HCT116 (cell line): ENCODE results near the gene MAP3K7CL. TPM values are rescaled to one million over a fixed set of nuclear protein-coding genes. Genes with fewer than 3 reads are reported as not detected.
A peak's percentile ranks its signal among the peaks of the same experiment; 100 is the strongest.

Source experiments
- ATAC-seq: fragments of 200-7000 bp; cut with Tn5 transposase; 2 replicates; pipeline ENCODE4 v1.9.1; 2020; ENCODE audit warnings: mild to moderate bottlenecking, moderate library complexity
- BruUV-seq: library from RNA; stranded (reverse); fragments of 400-500 nt; replicated peaks from 2 replicates; lab custom pipeline; 2021; lab: Mats Ljungman, UMichigan
- CTCF ChIA-PET: fragments of 300-600 bp; sonication (Branson Sonifier 250); formaldehyde crosslinking; loops from one replicate; lab custom pipeline; 2021; ENCODE audit warnings: antibody characterized with exemption; lab: Charles Lee
- POLR2A ChIA-PET: fragments of 300-600, 350-600 bp; sonication (Branson Sonifier 250); formaldehyde crosslinking; loops from one replicate; lab custom pipeline; 2021; ENCODE audit warnings: antibody characterized with exemption; lab: Charles Lee
- RAD21 ChIA-PET, 2 experiments: fragments of 300-600 bp; sonication (Branson Sonifier 250); formaldehyde crosslinking; loops; one replicate each; lab custom pipeline; 2023; ENCODE audit warnings: low total read pairs in 2 of 2; ENCODE audit not compliant: uncharacterized antibody in 2 of 2, unreplicated experiment in 2 of 2, low non-redundant PET in 1 of 2; lab: Charles Lee
- DNase-seq: peaks from one replicate; pipeline ENCODE4 v3.0.0-alpha.2; 2010; ENCODE audit warnings: low read depth, low spot score
- H2AFZ ChIP-seq: fragments of 200-600 bp; shearing (Covaris generic), sonication (generic); 2 replicates; pipeline ENCODE4 v1.6.1; 2017; ENCODE audit warnings: low read depth, mixed run types, mixed read lengths, antibody characterized with exemption, low read length; ENCODE audit not compliant: poor library complexity, severe bottlenecking
- H3K27ac ChIP-seq: 2 replicates; pipeline ENCODE4 v1.5.1; 2012; ENCODE audit warnings: low read depth, low read length
- H3K27me3 ChIP-seq: fragments of 200-600 bp; sonication (generic); 2 replicates; pipeline ENCODE4 v1.6.1; 2016; ENCODE audit warnings: mixed run types, low read length, mixed read lengths; ENCODE audit not compliant: insufficient read depth
- H3K36me3 ChIP-seq, 2 experiments: fragments of 200-500 bp in 1 of 2; fragments of 200-600 bp in 1 of 2; sonication (Bioruptor generic) in 1 of 2; sonication (generic) in 1 of 2; 2 replicates each; pipeline versions ENCODE4 v1.5.1 to v1.6.1; 2014 to 2016; ENCODE audit warnings: low read length in 2 of 2, inconsistent platforms in 1 of 2, mixed read lengths in 1 of 2, mixed run types in 1 of 2; ENCODE audit not compliant: insufficient read depth in 2 of 2, control insufficient read depth in 1 of 2
- H3K4me1 ChIP-seq, 2 experiments: fragments of 200-600 bp in 1 of 2; sonication (generic) in 1 of 2; 2 replicates each; pipeline versions ENCODE4 v1.5.1 to v1.6.1; 2012 to 2017; ENCODE audit warnings: low read length in 2 of 2, inconsistent platforms in 1 of 2, mild to moderate bottlenecking in 1 of 2, mixed read lengths in 1 of 2, mixed run types in 1 of 2, moderate library complexity in 1 of 2; ENCODE audit not compliant: insufficient read depth in 2 of 2, control insufficient read depth in 1 of 2
- H3K4me2 ChIP-seq: fragments of 200-600 bp; sonication (generic); 2 replicates; pipeline ENCODE4 v1.6.1; 2017; ENCODE audit warnings: mixed run types, low read length, mixed read lengths
- H3K4me3 ChIP-seq, 2 experiments: fragments of 200-600 bp in 1 of 2; sonication (generic) in 1 of 2; replicated peaks in 1 of 2; 2 replicates each; pipeline ENCODE4 v1.5.1; 2011 to 2016; ENCODE audit warnings: low read length in 2 of 2, control low read depth in 1 of 2, low read depth in 1 of 2, mild to moderate bottlenecking in 1 of 2, mixed read lengths in 1 of 2, mixed run types in 1 of 2
- H3K79me2 ChIP-seq: fragments of 200-600 bp; sonication (generic); 2 replicates; pipeline ENCODE4 v1.6.1; 2017; ENCODE audit warnings: mild to moderate bottlenecking, mixed run types, low read length, moderate library complexity, mixed read lengths; ENCODE audit not compliant: insufficient read depth
- H3K9ac ChIP-seq: fragments of 200-600 bp; sonication (generic); 2 replicates; pipeline ENCODE4 v1.6.1; 2016; ENCODE audit warnings: low read length, mixed read lengths
- H3K9me2 ChIP-seq: fragments of 200-600 bp; sonication (generic), shearing (Covaris generic); 2 replicates; pipeline ENCODE4 v1.6.1; 2017; ENCODE audit warnings: mixed run types, mild to moderate bottlenecking, moderate library complexity; ENCODE audit not compliant: insufficient read depth
- H3K9me3 ChIP-seq, 2 experiments: fragments of 200-500 bp in 1 of 2; fragments of 200-600 bp in 1 of 2; sonication (Bioruptor generic) in 1 of 2; sonication (generic) in 1 of 2; 2 replicates each; pipeline ENCODE4 v1.6.1; 2014 to 2017; ENCODE audit warnings: low read length in 2 of 2, mixed read lengths in 2 of 2, inconsistent platforms in 1 of 2, low read depth in 1 of 2, mild to moderate bottlenecking in 1 of 2, mixed run types in 1 of 2, moderate library complexity in 1 of 2; ENCODE audit not compliant: control insufficient read depth in 1 of 2, insufficient read depth in 1 of 2
- H4K20me1 ChIP-seq: fragments of 200-600 bp; sonication (generic), shearing (Covaris generic); 2 replicates; pipeline ENCODE4 v1.6.1; 2017; ENCODE audit warnings: mixed run types, mild to moderate bottlenecking, moderate library complexity; ENCODE audit not compliant: insufficient read depth
- CBX3 ChIP-seq: IDR thresholded peaks from 2 replicates; pipeline ENCODE4 v1.6.1; 2012; ENCODE audit warnings: low read depth
- CEBPB ChIP-seq: IDR thresholded peaks from 2 replicates; pipeline ENCODE4 v1.6.1; 2012; ENCODE audit warnings: low read depth
- ELF1 ChIP-seq: IDR thresholded peaks from 2 replicates; pipeline ENCODE4 v1.6.1; 2012; ENCODE audit warnings: low read depth, borderline replicate concordance
- EZH2 ChIP-seq: fragments of 200-600 bp; sonication (generic); IDR thresholded peaks from 2 replicates; pipeline ENCODE4 v1.6.1; 2017; ENCODE audit warnings: antibody characterized with exemption, mixed run types
- EZH2phosphoT487 ChIP-seq: fragments of 200-600 bp; IDR thresholded peaks from 2 replicates; pipeline ENCODE4 v1.6.1; 2018; ENCODE audit warnings: antibody characterized with exemption, borderline replicate concordance
- FOSL1 ChIP-seq: IDR thresholded peaks from 2 replicates; pipeline ENCODE4 v1.6.1; 2012; ENCODE audit warnings: low read depth
- JUND ChIP-seq: IDR thresholded peaks from 2 replicates; pipeline ENCODE4 v1.6.1; 2012
- POLR2AphosphoS5 ChIP-seq: IDR thresholded peaks from 2 replicates; pipeline ENCODE4 v1.6.1; 2011; ENCODE audit warnings: mild to moderate bottlenecking, low read depth, low read length, moderate library complexity
- RAD21 ChIP-seq: IDR thresholded peaks from 2 replicates; pipeline ENCODE4 v1.6.1; 2012; ENCODE audit warnings: low read depth, mild to moderate bottlenecking
- REST ChIP-seq: IDR thresholded peaks from 2 replicates; pipeline ENCODE4 v1.6.1; 2012; ENCODE audit warnings: low read depth
- SIN3A ChIP-seq: IDR thresholded peaks from 2 replicates; pipeline ENCODE4 v1.6.1; 2012; ENCODE audit warnings: low read depth
- SP1 ChIP-seq: IDR thresholded peaks from 2 replicates; pipeline ENCODE4 v1.6.1; 2012; ENCODE audit warnings: low read depth
- SRF ChIP-seq: IDR thresholded peaks from 2 replicates; pipeline ENCODE4 v1.6.1; 2012; ENCODE audit warnings: low read depth
- TCF7L2 ChIP-seq: IDR thresholded peaks from 2 replicates; pipeline ENCODE4 v1.7.0; 2011; ENCODE audit warnings: borderline replicate concordance, inconsistent platforms; ENCODE audit not compliant: insufficient read depth, insufficient read length; ENCODE audit errors: extremely low read depth
- YY1 ChIP-seq: IDR thresholded peaks from 2 replicates; pipeline ENCODE4 v1.6.1; 2011; ENCODE audit warnings: low read length, low read depth, moderate library complexity, mild to moderate bottlenecking; ENCODE audit not compliant: insufficient replicate concordance; ENCODE audit errors: extremely low read depth
- ZFX ChIP-seq: fragments of 450-650 bp; IDR thresholded peaks from 2 replicates; pipeline ENCODE4 v1.6.1; 2017
- ZNF274 ChIP-seq: fragments of 200-500 bp; sonication (Bioruptor generic); IDR thresholded peaks from 2 replicates; pipeline ENCODE4 v1.6.1; 2014; ENCODE audit warnings: mild to moderate bottlenecking, low read depth, low read length, inconsistent platforms
- intact Hi-C: fragments of 100-400 bp; cut with micrococcal nuclease; formaldehyde crosslinking; loops from 2 replicates; pipeline ENCODE4 v1.10.0; 2022
- total RNA-seq: library from RNA; stranded (reverse); gene quantifications from one replicate; pipeline ENCODE4 v1.2.1, GENCODE V29; 2021; ENCODE audit not compliant: unreplicated experiment
- TF ChIP-seq, protein P1 (sequence below): IDR thresholded peaks from 2 replicates; pipeline ENCODE4 v1.6.1; 2012
- TF ChIP-seq, protein P2 (sequence below): IDR thresholded peaks from 2 replicates; pipeline ENCODE4 v1.6.1; 2011; ENCODE audit warnings: mild to moderate bottlenecking, low read length, moderate library complexity; ENCODE audit not compliant: insufficient replicate concordance; ENCODE audit errors: extremely low read depth
- TF ChIP-seq, protein P3 (sequence below): IDR thresholded peaks from 2 replicates; pipeline ENCODE4 v1.6.1; 2012

Gene MAP3K7CL
- total RNA-seq, 1 experiment from 2014 or later = 0.57 TPM

GRCh38 chr21:29082046-29082815, 48.2 kb upstream of the MAP3K7CL start:
- ATAC-seq = peak; percentile 50; the same call in 1 of the 2 replicates
- 0 out of 4 replicates have a peak, but pooled peaks cover 0 to 4% of the 10 kb centered on the region in 2 experiments for H3K4me1 ChIP-seq
- POLR2A ChIA-PET = no interaction called here
- no peak for TF ChIP-seq TCF7L2
- no peak for TF ChIP-seq FOSL1
- TF ChIP-seq, protein P1, sequence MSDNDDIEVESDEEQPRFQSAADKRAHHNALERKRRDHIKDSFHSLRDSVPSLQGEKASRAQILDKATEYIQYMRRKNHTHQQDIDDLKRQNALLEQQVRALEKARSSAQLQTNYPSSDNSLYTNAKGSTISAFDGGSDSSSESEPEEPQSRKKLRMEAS = no peak
- TF ChIP-seq, protein P2, sequence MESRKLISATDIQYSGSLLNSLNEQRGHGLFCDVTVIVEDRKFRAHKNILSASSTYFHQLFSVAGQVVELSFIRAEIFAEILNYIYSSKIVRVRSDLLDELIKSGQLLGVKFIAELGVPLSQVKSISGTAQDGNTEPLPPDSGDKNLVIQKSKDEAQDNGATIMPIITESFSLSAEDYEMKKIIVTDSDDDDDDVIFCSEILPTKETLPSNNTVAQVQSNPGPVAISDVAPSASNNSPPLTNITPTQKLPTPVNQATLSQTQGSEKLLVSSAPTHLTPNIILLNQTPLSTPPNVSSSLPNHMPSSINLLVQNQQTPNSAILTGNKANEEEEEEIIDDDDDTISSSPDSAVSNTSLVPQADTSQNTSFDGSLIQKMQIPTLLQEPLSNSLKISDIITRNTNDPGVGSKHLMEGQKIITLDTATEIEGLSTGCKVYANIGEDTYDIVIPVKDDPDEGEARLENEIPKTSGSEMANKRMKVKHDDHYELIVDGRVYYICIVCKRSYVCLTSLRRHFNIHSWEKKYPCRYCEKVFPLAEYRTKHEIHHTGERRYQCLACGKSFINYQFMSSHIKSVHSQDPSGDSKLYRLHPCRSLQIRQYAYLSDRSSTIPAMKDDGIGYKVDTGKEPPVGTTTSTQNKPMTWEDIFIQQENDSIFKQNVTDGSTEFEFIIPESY = no peak
- TF ChIP-seq SP1 = no peak
- TF ChIP-seq EZH2 = no peak
- TF ChIP-seq ELF1 = no peak
- TF ChIP-seq ZFX = no peak
- TF ChIP-seq JUND = no peak
- TF ChIP-seq REST = no peak
- no peak for TF ChIP-seq SIN3A
- TF ChIP-seq POLR2AphosphoS5 = no peak
- no peak for TF ChIP-seq ZNF274
- TF ChIP-seq EZH2phosphoT487 = no peak
- TF ChIP-seq YY1 = no peak
- no peak for TF ChIP-seq CEBPB
- TF ChIP-seq RAD21 = no peak
- TF ChIP-seq, protein P3, sequence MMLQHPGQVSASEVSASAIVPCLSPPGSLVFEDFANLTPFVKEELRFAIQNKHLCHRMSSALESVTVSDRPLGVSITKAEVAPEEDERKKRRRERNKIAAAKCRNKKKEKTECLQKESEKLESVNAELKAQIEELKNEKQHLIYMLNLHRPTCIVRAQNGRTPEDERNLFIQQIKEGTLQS = no peak
- TF ChIP-seq CBX3 = no peak
- no peak for TF ChIP-seq SRF
- H3K4me3 ChIP-seq = no peak overlapping the region
- H3K9me2 ChIP-seq = no peaks in the 10 kb centered on the region
- H3K79me2 ChIP-seq = no peaks in the 10 kb centered on the region
- no peaks in the 10 kb centered on the region for H3K36me3 ChIP-seq
- no peak overlapping the region for H3K9ac ChIP-seq
- no peaks in the 10 kb centered on the region for H3K9me3 ChIP-seq
- H2AFZ ChIP-seq = no peak overlapping the region
- BruUV-seq = no TSS peak
- DNase-seq = no peak
- no peaks in the 10 kb centered on the region for H3K27me3 ChIP-seq
- no peak overlapping the region for H3K4me2 ChIP-seq
- RAD21 ChIA-PET = no interaction called here
- H4K20me1 ChIP-seq = no peaks in the 10 kb centered on the region
- H3K27ac ChIP-seq = no peak overlapping the region
- intact Hi-C loops = no loop called here
- CTCF ChIA-PET = no interaction called here
